CD4-positive, alpha-beta T cell treated with Interleukin-10 for 1 hour (primary cell): Measurements from ENCODE around the gene CD3D.
A peak's percentile ranks its signal among the peaks of the same experiment; 100 is the strongest.
"Not testable (repeated sequence)": the region's sequence is repeated elsewhere in the genome, so short reads cannot be mapped to it uniquely, and the experiment has no call there.

ENCODE experiments used
- DNase-seq: peaks from one replicate; pipeline ENCODE4 v3.0.0-alpha.2; 2020

The CD3D gene

DNA sequence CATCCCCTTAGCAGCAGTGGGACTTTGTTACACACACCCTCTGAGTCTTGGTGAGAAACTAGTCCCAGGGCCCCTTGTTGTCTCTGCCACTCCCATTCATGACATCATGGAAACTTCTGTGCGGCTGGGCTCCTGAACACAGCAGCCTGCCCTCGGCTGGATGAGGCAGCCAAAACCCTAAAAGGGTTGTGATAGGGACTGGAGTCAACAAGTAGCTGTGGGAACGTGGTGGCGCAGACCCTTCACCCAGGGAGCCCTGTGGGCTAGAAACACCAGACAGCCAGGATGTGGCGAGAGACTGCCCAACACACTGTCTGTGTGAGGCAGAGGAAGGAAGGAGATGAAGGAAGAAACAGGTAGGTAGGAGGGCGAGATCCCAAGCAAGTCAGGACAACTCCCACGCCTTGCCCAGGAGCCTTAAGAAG is 3.9 kb downstream of the CD3D start:
- peak; percentile 93 for DNase-seq

DNA sequence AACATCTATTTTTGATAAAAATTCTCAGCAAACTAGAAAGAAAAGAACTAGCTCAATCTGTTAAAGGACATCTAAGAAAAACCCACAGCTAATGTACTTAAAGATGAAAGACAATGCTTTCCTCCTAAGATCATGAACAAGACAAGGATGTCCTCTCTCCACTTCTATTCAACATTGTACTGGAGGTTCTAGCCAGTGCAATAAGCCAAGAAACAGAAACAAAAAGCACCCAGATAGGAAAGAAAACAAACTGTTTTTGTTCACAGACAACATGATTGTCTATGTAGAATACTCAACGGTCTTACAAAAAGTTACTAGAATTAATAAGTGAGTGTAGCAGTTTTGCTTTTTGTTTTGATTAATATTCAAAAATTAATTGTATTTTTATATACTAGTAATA is 7.8 kb downstream of the CD3D start:
- peak; percentile 53 for DNase-seq

DNA sequence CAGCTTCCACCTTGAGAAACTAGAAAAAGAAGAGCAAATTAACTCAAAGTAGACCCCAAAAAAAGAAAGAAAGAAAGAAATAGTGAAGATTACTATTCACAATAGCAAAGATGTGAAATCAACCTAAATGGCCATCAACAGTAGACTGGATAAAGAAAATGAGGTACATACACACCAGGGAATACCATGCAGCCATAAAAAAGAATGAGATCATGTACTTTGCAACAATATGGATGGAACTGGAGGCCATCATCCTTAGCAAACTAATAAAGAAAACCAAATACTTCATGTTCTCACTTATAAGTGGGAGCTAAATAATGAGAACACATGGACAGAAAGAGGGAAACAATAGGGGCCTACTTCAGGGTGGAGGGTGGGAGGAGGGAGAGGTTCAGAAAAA is 13.8 kb downstream of the CD3D start:
- DNase-seq: no peak

DNA sequence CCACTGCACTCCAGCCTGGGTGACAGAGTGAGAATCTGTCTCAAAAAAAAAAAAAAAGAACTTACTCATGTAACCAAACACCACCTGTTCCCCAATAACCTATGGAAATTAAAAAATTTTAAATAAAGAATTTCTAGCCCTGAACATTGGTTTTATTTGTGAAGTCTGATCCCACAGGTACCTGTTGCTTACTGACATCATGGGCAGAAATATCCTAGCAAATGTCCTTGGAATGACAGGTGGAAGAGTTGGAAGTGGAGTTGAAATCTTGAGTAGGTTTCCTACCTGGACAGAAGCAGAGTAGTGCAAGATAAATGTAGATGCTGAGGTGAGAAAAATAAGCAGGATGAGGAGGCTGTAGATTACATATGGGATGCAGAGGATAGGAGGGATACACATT is 17.2 kb downstream of the CD3D start:
- DNase-seq: no peak

DNA sequence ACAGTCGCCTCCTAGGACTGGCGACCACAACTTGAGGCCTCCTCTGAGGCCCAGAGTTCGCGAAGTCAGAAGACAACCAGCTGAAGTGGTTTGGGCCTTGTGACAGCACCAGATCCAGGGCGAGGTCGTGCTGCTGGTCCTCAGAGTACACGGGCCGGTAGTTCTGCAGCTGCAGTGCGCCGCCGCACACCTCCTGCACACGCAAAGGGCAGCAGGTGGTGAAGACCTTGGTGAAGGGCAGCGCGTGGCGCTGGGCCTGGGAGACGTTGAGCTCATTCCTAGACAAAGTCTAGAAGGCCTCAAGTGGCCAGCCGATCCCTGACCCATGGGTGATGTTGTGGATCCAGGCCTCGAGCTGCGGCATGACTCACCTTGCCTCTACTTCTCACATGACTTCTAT is 19.8 kb downstream of the CD3D start:
- no peak for DNase-seq

DNA sequence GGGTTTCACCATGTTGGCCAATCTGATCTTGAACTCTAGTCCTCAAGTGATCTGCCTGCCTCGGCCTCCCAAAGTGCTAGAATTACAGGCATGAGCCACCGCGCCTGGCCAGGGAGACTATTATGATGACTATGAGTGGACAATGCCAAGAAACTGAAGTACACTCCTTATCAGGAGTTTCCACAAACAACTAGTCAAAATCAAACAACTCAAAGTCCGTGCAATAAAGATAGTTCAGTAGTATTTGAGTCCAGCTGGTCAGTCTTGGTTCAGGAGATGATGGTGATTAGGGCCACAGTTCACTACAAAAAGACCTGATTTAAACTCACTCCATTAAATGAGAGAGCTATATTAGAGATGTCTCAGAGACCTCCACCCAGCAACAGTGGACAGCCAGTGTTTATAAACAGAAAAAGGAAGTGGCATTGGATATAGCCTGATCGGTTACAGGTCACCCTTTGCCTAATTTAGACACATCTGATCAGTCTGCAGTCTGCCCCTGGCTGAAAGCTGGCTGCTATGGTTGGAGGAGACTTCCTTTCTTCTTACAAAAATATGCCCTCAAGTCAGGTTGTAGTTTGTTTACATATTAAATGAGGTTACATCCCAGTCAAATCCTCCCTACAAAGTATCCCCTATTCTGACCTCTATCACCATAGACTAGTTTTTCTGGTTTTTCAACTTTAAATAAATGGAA is 21.0 kb downstream of the CD3D start:
- no peak for DNase-seq

DNA sequence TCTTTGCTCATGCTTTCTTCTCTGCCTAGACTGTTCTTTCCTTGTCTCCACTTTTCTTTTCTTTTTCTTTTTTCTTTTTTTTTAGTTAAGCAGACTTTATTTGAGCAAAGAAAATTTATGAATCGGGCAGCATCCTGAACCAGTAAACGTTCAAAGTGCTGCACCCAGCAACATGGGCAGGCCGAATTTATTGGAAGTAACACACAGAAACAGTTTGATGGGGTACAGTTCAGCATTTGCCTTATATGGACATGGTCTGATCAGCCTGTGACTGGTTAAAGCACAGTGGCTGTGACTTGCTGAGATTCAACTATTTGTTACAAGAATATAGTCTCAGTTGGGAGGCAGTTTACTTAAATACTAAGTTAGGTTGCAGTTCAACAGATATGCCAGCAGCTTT is 22.0 kb downstream of the CD3D start:
- no peak for DNase-seq

DNA sequence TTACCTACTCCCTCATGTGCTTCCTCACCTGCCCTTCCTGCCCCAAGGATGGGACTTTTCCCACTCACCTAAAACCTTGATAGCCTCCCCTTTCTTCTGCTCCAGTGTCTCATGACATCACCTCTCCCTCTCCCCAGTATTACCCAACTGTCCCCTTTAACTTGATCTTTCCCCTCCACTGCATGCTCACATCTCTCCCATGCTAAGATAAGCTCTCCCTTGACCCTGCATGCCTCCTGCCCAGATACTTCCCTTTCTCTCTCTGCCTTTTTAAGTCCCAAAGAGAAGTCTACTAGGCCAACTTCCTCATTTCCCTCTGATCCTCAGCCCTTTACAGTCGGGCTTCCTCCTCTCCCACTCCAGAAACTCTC is 23.2 kb downstream of the CD3D start:
- no peak for DNase-seq

DNA sequence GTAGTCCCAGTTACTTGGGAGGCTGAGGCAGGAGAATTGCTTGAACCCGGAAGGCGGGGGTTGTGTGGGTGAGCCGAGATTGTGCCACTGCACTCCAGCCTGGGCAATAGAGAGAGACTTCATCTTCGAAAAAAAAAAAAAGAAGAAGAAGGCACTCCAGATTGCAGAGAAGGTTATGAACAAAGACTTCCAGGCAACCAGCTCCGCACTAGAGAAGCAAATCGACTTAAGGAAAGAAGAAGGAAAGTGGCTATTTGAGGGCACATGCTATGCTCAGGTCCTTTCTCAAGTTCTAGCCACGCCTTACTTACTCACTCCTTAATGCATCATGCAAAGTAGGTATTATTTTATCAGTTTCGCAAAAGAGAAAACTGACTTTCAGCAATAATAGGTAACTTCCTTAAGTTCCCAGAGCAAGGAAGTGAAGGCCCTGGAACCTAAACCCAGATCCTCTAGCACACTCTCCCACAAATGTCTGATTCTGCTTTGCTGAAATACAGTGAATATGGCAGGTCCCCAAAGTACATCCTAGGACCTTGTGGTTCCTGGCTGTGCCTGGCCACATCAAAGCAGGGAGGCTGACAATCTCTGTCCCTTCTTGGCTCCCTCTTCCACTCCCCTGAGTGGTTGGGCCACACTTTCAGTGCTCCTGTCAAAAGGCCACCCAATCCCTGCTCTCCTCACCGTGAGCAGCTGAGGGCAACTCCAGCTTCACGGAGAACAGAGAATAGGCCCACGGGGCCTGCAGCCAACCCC is 23.7 kb downstream of the CD3D start:
- DNase-seq: no peak

DNA sequence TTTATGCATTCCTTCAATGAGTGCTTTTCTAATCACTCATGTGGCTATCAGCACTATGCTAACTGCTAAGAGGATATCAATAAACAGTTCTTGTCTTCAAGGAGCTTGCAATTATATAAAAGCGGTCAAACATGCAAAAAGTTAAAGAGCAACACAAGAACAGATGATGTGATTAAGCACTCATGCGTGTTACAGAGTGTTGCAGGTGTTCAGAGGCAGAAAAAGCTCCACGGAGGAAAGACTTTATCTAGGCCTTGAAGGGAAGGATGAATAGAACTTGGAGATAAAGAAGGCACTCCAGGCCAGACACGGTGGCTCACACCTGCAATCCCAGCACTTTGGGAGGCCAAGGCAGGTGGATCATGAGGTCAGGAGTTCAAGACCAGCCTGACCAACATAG is 24.4 kb downstream of the CD3D start:
- no peak for DNase-seq

DNA sequence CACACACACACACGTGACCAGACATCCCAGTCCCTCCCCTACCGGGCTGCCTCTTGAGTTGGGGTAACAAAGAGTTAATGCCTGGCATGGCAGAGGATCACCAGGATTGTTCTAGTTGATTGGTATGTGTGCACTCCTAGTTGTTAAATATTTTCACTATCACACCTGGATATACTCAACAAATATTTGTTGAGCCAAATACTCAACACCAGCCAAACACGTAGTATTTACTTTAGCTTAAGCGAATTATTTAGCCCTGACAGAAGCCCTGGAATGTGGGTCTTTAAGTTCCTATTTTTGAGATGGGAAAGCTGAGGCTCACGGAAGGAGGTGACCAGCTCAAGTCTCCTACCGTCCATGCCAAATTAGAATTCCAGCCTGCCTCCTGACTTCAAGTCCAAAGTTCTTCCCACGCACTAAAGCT is 27.5 kb downstream of the CD3D start:
- DNase-seq: no peak

DNA sequence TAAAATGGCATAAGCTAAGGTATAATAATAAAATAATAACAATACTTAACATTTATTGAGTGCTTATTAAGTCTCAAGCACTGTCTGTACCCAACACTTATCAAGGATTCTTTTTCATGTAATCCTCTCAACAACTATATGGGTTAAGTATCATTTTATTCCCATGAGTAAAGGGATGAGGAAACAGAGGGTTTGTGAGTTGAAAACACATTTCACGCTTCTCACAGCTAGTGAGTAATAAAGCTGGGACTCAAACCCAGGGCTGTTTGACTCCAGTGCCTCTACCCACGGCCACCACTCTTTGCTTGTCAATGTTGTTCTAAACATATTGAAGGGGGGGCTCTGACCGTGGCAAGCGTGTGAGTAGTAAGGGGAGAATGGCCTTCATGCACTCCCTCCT is 29.3 kb downstream of the CD3D start:
- DNase-seq: no peak

DNA sequence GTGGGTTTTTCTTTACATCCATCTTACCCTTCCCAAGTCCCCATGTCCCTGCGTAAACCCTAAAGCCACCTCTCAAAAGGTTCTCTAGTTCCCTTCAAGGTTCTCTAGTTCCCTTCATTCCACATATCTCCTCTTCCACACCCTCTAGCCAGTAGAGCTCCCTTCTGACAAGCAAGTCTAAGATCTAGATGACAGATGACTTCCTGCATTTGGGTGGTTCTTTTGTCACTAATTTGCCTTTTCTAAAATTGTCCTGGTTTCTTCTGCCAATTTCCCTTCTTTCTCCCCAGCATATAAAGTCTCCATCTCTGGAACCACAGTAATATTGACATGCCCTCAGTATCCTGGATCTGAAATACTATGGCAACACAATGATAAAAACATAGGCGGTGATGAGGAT is 30.2 kb downstream of the CD3D start:
- DNase-seq: no peak

DNA sequence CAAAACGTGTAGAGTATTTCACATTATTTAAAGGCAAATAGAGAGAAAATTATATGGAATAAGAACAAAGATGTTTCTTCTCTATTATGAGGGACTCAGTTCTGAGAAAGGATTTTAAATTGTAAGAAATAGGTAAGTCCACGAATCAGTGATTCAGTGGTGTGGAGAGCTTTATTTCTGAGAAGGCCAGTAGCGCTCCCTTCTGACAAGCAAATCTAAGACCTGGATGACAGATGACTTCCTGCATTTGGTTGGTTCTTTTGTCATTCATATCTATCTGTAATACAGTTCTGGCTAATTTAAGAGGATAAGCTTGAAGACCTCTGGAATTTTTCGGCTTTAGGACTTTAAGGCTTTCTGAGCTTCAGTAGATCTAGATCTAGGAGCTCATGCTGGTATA is 31.0 kb downstream of the CD3D start:
- no peak for DNase-seq

DNA sequence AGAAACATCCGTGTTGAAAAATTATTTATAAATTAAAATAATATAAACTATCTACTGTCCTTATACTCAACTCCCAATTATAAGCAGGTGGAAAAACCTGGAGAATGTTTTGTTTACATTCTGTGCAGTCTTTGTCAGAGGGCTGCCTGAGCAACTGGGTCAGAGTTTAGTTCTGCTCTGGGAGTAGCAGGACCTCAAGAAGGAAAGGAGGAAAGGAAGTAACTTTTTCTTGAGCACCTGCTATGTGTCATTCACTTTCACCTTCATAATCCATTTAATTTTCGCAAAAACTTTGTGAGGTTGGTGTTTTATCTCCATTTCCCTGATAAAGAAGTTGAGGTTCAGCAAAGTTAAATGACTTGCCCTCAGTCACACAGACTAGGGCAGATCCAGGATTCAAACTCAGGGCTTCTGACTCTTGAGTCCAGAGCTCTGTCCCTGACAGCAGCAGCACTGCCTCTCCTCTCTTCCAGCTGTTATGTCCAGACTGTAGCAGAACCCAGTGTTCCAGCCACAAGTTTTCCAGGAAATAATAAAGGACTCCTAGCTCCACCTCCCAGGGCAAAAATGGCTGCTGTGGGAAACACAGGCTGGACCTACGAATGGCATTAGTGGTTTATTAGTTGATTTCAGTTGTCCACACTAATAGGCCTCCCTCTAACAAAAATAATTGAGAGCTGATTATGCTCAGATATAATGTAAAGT is 31.6 kb downstream of the CD3D start:
- no peak for DNase-seq

DNA sequence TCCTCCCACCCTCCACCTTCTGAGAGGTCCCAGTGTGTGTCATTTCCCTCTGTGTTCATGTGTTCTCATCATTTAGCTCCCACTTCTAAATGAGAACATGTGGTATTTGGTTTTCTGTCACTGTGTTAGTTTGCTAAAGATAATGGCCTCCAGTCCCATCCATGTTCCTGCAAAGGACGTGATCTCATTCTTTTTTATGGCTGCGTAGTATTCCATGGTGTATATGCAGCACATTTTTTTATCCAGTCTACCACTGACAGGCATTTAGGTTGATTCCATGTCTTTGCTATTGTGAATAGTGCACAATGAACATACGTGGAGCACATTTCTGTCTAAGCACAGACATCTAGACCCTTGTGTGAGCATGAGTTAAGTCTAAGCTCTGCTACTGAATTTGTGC is 32.2 kb downstream of the CD3D start:
- no peak for DNase-seq

DNA sequence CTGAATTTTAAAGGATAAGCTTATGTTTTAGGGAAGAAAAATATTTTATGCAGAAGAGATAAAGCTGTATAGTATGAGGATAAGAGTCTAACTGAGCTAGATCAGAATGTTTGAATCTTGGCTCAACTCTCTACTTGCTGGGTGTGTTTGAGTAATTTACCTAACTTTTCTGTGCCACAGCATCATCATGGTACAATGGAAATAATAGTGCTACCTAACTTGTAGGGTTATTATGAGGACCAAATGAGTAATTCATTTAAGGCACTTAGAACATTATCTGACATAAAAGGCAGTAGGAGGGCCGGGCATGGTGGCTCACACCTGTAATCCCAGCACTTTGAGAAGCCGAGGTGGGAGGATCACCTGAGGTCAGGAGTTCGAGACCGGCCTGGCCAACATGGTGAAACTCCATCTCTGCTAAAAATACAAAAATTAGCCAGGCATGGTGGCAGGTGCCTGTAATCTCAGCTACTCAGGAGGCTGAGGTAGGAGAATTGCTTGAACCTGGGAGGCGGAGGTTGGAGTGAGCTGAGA is 33.4 kb downstream of the CD3D start:
- not testable (repeated sequence) for DNase-seq

DNA sequence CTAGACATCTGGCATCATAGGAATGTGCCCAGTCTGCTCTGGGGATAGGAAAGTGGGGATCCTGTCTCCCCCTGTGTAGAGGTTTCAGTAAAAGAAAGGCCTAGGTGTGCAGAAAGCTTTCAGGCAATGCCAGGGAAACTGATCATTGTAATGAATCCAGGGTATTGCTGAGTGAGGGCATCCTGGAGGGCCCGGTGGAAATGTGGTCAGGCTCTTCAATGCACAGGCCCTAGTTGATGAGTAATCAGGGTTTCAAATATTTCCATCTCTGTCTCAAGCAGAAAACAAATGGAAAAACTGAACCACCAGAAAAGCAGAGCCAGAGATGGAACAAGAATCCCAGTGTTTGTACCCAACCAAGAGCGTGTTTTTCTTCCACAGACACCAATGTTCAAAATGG is 35.9 kb downstream of the CD3D start:
- DNase-seq: no peak

DNA sequence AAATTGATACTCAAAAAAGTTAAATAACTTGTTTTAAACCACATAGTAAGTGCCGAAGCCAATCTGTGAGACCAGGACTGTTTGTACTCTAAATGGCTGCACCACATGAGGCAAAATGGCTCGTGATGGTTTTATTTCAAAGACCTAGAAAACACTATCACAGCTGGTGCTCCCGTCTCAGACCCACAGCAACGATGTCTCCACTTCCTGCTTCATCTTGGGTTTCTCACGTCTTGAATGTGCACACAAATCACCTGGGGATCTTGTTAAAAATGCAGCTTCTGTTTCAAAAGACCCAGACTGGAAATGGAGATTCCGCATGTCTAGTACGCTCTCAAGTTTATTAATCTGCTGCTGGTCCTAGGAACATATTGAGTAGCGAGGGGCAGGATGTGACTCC is 36.8 kb downstream of the CD3D start:
- DNase-seq: peak; percentile 74

DNA sequence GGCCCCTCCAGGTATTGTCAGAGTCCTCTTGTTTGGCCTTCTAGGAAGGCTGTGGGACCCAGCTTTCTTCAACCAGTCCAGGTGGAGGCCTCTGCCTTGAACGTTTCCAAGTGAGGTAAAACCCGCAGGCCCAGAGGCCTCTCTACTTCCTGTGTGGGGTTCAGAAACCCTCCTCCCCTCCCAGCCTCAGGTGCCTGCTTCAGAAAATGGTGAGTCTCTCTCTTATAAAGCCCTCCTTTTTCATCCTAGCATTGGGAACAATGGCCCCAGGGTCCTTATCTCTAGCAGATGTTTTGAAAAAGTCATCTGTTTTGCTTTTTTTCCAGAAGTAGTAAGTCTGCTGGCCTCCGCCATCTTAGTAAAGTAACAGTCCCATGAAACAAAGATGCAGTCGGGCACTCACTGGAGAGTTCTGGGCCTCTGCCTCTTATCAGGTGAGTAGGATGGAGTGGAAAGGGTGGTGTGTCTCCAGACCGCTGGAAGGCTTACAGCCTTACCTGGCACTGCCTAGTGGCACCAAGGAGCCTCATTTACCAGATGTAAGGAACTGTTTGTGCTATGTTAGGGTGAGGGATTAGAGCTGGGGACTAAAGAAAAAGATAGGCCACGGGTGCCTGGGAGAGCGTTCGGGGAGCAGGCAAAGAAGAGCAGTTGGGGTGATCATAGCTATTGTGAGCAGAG is 37.8 kb downstream of the CD3D start, which contains the start of gene CD3E:
Gene CD3E (plus strand): TSS at position 163 of the 681 bp plus-strand sequence. CDS start 223 bp downstream, at position 386.
- peak; percentile 77 for DNase-seq

DNA sequence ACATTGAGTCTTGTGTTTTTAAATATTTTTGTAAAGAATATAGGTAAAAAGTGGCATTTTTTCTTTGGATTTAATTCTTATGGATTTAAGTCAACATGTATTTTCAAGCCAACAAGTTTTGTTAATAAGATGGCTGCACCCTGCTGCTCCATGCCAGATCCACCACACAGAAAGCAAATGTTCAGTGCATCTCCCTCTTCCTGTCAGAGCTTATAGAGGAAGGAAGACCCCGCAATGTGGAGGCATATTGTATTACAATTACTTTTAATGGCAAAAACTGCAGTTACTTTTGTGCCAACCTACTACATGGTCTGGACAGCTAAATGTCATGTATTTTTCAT is 38.3 kb downstream of the CD3D start:
- no peak for DNase-seq

DNA sequence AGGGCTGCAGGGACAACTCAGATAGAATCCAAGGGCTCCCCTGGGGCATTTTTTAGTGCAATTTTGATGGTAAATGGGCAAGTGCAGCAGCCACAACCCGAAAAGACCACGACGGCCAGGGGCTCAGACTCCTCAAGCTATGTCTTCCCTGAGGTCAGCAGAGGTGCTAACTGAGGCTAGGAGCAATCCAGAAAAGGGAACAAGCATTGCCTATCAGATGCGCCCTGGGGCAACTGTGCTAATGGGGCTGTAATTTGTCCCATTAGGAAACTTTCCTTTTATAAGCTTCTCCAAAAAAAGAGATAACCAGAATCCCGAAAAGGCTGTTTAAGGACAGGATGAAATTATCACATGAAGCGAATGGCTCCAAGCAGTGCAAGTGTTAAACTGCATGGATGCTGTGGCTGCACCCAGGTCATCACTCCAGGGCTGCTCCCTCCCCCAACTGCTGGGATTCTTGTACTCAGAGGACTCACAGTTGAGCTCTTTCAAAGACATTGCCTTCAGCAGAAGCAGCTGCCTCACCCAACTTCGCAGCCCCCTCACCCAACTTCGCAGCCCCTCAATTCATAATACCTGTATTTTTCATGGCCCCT is 40.8 kb downstream of the CD3D start:
- no peak for DNase-seq
